GM18507 (cell line): ENCODE data around the gene CDC42BPG.
A peak's percentile ranks its signal among the peaks of the same experiment; 100 is the strongest.

Experiments used
- DNase-seq: peaks from one replicate; pipeline ENCODE4 v3.0.0; 2011; ENCODE audit warnings: low read depth; ENCODE audit not compliant: insufficient read length; ENCODE audit errors: extremely low spot score
- FAIRE-seq: peaks from 2 replicates; lab custom pipeline; 2011; peaks lifted over from hg19 to GRCh38; lab: Jason Lieb, UNC

The CDC42BPG gene

GRCh38 chr11:64796757-64797541 lies 47.5 kb downstream of the CDC42BPG start:
- DNase-seq (no peak), FAIRE-seq (no peak)

- DNase-seq (no peak), FAIRE-seq (no peak)
Measured at GRCh38 chr11:64796047-64796756, 48.3 kb downstream of the CDC42BPG start.

DNA sequence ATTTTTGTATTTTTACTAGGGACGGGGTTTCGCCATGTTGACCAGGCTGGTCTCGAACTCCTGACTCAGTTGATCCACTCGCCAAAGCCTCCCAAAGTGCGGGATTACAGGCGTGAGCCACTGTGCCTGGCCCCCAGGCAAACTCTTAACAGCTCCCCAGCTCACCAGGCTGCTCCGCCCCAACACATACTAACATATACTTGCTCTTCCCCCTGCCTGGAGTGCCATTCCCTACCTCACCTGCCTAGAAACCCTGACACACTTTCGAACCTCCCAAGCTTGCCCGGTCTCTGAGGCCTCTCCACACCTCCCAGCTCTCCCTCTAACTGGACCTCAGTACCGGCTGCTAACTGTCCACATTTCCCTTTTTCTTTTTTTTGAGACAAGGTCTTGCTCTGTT lies 49.9 kb downstream of the CDC42BPG start:
- FAIRE-seq: no peak
- DNase-seq: no peak

DNA sequence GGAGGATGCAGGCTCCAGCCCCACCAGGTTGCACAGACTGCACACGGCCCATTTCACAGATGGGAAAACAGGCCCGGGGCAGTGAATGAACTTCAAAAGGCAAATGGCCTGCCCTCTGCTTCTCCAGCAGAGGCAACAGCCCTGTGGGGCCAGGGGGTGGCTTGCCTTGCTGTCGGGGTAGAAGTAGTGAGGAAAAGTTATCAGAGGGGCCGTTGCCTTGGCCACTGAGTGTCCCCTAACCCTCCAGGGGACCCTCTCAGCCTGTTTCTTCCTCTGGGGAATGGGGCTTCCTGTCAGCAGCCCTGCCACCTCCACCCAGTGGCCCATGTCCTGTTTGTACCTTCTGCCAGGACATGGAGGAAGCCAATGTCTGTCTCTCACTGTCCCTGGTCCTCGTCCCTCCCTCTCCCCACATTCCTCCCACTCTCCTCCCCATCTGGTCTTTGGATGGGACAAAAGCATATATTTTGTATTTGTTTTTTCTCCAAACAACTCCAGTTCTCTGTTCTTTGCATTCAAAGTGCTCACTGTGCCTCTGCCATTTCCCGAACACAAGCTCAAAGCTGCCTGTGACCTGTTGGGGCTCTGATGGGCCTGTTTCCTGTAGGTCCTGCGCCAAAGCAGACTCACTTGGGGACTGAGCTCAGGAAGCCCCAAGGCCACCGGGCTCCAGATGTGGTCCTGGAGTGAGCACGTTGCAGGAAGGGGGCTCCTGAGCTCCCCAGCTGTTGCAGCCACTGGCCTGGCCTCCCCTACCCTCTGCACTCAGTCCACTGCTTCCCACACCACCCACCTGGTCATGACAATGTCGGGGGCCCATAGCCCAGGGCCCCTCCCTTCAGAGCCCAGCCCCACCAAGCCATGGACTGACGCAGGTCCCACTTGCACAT lies 50.9 kb downstream of the CDC42BPG start:
- DNase-seq (no peak), FAIRE-seq (no peak)

- FAIRE-seq: no peak
- DNase-seq: no peak
Measured at GRCh38 chr11:64792482-64792881, 52.0 kb downstream of the CDC42BPG start.

DNA sequence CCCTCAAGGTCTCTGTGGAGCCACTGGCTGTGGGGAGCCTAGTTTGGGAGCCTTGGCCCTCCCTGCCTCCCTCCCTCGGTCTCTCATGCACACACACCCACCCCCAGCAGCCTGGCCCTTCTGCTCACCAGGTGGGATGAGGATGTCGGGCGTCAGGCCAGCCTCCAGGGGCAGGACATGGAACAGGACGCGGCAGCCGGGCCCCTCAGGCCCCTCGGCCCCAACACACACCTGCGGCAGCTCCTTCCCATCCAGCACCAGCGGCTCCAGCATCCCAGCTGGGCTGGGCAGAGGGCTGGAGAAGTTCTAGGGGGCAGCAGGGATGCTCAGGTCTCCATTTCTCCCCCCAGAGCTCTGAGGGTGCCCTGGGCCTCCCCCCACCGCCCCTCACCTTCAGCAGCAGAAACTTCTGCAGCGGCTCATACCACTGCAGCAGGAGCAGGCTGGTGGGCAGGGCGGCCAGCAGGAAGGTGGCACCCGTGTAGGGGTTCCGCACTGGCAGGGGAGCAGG lies 52.6 kb downstream of the CDC42BPG start:
- FAIRE-seq (no peak), DNase-seq (no peak)

GRCh38 chr11:64790205-64791095 lies 54.0 kb downstream of the CDC42BPG start:
- no peak for FAIRE-seq
- no peak for DNase-seq

DNA sequence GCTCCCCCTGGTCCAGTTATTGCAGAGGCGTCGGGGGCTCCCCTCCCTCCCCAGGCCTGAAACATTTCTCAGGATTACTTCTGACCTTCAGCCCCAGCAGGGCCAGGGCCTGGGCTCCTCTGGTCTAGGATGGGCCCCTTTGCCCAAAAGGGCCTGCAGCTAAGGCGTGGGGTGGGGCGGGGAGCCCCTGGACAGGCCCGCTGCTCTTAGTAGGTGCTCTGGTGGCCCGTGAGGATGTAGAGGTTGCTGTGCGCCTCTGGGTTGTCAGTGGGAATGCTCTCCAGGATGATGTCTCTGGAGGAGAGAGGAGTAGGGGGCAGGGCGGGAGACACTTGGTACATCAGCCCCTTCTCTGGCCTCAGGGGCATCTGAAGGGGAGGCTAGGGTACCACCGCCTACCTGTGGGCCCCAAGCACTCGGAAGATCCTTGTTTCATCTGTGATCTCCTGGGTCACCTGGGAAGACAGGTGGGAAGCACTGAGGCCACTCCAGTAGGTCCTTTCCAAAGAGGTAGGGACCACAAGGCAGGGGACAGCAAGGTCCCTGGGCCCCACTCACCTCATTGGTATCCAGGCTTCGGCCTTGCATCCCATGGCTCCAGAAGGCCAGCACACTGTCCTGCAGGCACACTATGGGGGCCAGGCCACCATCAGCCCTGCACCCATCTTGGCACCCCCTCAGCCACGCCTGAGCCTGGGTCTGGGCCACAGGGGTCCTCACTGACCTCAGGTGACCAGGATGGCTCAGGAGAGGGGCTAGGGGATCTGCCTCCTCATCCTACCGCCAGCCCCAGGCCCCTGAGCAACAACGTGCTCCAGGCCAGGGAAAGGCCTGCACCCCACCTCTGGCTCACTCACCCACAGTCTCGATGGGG lies 54.9 kb downstream of the CDC42BPG start:
- no peak for FAIRE-seq
- DNase-seq: no peak

DNA sequence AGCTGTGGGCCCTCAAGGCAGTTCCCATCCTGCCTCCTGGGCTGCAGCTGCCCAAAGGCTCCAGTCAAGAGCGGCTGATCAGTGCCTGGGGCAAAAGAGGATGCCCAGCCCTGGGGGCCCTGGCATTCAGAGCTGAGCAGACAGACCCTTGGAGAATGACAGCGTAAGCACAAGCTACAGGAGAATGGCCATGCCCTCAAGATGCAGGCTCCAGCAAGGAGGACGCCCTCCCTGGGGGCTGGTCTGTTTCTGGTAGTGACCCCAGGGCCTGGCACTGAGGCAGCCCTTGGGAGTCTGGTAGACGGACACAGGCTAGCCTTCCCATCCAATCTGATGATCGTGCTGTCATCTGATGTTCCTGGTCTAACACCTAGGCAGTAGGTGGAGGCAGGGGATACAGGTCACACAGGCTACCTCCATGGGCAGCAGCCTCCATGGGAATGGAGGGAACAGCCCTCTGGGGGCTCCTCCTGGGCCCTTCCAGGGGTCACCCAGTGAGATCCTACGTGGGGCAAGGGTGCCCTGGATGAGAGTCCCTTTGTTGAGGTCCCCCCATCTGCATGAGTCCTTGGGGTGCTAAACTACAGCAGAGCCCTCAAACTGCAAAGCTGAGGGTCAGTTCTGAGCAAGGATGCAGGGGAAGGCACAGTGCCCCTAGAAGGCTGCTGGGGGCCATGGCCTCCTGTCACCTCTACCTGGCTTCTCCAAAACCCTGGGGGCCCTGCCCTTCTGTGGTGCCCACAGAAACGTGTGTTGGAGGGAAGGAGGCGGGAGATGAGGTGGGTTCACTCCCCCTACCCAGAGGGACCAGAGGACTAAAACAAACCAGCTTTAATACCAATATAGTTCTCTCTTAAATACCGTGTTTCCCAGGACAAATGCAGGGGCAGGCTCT lies 55.9 kb downstream of the CDC42BPG start:
- FAIRE-seq: no peak
- no peak for DNase-seq

- DNase-seq: peak; percentile 63
- FAIRE-seq: peak; percentile 80
Measured at GRCh38 chr11:64787526-64788320, 56.7 kb downstream of the CDC42BPG start.

GRCh38 chr11:64786308-64786707 lies 58.1 kb downstream of the CDC42BPG start:
- FAIRE-seq (no peak), DNase-seq (no peak)

DNA sequence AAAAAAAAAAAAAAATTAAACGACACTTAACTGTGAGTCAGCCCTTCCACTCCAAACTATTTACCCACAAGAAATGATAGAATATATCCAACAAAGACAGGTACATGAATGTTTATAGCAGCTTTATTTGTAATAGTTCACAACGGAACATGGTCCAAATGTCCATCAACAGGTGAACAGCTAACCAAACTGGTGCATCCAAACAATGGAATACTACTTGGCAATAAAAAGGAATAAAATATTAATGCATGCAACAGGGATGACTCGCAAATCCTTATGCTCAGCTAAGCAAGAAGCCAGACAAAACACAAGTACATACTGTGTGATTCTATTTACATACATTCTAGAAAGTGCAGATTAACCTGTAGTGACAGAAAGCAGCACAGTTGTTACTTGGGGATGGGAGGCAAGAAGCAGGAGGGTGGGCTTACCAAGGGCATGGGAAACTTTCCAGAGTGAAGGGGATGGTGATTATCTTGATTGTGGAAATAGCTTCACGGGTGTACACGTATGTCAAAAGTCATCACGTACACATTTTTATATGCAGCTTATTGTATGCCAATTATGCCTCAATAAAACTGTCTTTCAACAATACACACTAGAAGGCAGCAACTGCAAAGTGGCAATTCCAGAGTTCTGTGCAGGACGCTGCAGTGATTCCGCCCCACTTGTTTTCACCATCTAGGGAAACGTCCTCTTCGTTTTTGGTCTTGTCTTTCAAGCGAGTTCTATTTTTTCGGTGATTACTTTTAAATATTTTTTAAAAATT lies 59.5 kb downstream of the CDC42BPG start:
- FAIRE-seq: no peak
- DNase-seq: no peak

DNA sequence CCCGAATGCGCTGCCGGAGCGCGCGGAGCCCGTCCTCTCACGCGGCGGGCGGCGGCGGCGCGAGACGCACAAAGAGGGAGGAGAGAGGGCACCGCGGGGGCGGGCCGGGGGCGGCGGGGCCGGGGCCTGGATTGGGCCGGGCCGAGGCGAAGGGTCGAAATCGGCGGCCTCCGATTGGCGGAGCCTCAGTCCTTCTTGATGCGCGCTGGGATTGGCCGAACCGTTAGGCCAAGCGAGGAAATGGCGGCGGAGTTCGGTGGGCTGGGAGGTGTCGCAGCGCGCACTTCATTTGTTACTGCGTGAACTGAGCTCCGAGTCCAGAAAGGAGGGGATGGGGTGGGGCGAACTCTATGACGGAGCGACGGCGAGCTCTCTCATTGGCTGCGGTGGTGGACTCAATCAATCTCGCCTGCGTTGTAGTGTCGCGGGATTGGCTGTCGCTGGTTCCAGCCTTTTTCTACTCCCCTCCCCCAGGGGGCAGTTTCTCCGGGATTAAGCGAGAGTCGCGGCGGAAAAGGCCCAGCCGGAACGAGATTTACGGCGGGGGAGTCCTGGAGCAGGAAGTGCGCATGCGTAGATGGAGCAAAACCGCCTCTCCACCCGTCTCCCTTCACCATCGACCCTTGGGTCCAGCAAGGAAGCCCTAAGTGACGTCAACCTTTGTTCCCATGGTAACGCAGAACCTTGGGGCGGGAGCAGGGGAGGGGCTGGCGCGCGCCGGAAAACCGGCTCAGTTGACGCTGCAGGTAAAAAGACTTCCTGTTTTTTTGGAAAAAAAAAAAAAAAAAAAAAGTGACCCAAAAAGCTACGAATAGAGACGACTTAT lies 65.8 kb downstream of the CDC42BPG start, which contains the start of gene SF1:
Gene SF1 (minus strand): TSS at position 70 of the 826 bp plus-strand sequence. CDS start 150 bp downstream, outside the sequence.
- DNase-seq (peak; percentile 91), FAIRE-seq (peak; percentile 99)

DNA sequence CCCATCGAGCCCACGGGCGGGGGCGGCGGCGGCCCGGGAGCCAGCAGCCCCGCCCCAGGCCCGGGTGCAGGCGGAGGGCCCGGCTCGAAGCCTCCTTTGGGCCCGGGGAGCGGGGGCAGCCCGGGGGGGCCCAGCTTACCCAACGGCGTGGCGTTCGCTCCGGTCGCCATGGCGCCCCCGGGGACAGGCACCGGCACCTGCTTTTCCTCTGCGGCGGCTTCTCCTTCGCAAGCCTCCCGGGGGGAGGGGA lies 66.3 kb downstream of the CDC42BPG start:
- no peak for DNase-seq
- FAIRE-seq: no peak
